GM12875 (cell line): ENCODE data around the gene OR7G2.
"Not testable (repeated sequence)": the region's sequence is repeated elsewhere in the genome, so short reads cannot be mapped to it uniquely, and the experiment has no call there.

Experiments used
- H3K4me3 ChIP-seq: one replicate; pipeline ENCODE4 v1.5.1; 2011; ENCODE audit warnings: low read depth, low read length, control low read depth
- CTCF ChIP-seq: IDR thresholded peaks from 2 replicates; pipeline ENCODE4 v1.5.1; 2011; ENCODE audit warnings: low read depth, mild to moderate bottlenecking, control low read depth, inconsistent platforms, low read length, moderate library complexity, borderline replicate concordance; ENCODE audit not compliant: insufficient read depth

The OR7G2 gene

GRCh38 chr19:9058905-9059667 lies 48.2 kb downstream of the OR7G2 start:
- no peak overlapping the region for H3K4me3 ChIP-seq
- TF ChIP-seq CTCF: no peak

GRCh38 chr19:9057505-9058258 lies 49.6 kb downstream of the OR7G2 start:
- H3K4me3 ChIP-seq: no peak overlapping the region
- no peak for TF ChIP-seq CTCF

DNA sequence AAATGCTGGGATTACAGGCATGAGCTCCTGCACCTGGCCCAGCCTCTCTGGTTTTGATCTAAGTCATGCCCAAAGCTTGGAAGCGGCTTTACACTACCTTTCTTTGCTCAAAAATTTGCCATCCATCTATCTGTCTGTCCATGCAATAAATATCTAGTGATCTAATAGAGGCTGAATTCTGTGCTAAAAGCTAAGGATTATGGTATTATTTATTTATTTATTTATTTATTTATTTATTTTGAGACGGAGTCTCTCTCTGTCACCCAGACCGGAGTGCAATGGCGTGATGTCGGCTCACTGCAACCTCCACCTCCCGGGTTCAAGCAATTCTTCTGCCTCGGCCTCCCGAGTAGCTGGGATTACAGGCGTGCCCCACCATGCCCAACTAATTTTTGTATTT lies 51.1 kb downstream of the OR7G2 start:
- not testable (repeated sequence) for H3K4me3 ChIP-seq

DNA sequence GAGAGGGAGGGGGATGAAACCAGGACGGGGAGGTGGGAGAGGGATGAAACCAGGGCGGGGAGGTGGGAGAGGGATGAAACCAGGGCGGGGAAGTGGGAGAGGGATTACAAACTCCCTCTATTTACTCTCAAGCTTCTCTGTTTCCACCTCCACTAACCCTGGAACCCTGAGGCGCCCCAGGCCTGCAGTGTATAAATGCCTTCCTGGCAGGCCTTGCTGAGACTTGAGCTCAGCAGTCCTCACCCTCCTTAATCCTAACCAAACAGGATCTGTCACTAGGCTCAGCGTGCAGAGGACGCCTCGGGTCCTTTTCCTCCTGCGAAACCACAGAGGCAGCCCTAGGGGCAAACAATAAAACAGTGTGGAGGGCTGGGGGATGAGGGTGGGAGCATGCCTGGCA lies 52.5 kb downstream of the OR7G2 start:
- no peak overlapping the region for H3K4me3 ChIP-seq
- no peak for TF ChIP-seq CTCF

DNA sequence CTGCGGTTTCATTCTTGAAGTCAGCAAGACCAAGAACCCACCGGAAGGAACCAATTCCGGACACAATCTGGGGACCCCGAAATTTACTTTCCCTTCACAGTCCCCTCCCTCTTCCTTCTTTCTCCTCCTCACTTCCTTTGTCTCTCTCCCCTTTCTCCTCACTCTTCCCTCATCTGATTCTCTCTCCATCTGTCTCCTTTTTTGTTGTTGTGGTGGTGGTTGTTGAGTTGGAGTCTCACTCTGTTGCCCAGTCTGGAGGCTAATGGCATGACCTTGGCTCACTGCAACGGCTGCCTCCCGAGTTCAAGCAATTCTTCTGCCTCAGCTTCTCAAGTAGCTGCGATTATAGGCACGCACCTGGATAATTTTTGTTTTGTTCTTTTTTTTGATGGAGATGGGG lies 53.1 kb downstream of the OR7G2 start:
- H3K4me3 ChIP-seq: no peak overlapping the region
- no peak for TF ChIP-seq CTCF

- H3K4me3 ChIP-seq: not testable (repeated sequence)
Measured at GRCh38 chr19:9053674-9054073, 53.6 kb downstream of the OR7G2 start.

DNA sequence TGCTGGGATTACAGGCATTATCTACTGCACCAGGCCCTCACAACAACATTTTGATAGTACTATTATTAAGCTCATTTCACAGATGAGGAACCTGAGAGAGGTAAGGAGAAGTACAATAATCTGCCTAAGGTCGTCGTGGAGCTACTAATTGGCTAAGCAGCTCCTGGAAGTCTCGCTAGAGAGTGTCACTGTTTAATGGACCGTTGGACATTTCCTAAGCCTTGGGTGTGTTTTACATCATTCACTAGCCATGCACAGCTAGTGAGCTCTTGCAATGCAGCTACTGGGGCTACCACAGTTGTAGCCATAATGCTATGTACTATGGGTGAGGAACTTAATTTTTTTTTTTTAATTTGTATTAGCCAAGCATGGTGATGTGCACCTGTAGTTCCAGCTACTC lies 54.4 kb downstream of the OR7G2 start:
- no peak overlapping the region for H3K4me3 ChIP-seq
- no peak for TF ChIP-seq CTCF
